ENCODE data around the gene HBE1.

GRCh38 chr11:5225480-5225871, 44.3 kb downstream of the HBE1 start:
- TF ChIP-seq POLR2A (IDR thresholded peaks at IDR 0.05; ENCODE audit: control extremely low read depth in 1 of 2, low read depth in 2 of 2, low read length in 2 of 2) (no peak), CHD2 (IDR thresholded peaks at IDR 0.05; ENCODE audit: low read length) (no peak), KDM1A (IDR thresholded peaks at IDR 0.05; ENCODE audit: borderline replicate concordance, low read length) (no peak)

Measured in H1 (cell line).